ENCODE results near the gene CRIP1. TPM values are rescaled to one million over a fixed set of nuclear protein-coding genes. Genes with fewer than 3 reads are reported as not detected.

CRIP1 gene
- total and polyA plus RNA-seq, 5 donors from 2014 or later = 558 to 2,243 (median 1,172) TPM

DNA sequence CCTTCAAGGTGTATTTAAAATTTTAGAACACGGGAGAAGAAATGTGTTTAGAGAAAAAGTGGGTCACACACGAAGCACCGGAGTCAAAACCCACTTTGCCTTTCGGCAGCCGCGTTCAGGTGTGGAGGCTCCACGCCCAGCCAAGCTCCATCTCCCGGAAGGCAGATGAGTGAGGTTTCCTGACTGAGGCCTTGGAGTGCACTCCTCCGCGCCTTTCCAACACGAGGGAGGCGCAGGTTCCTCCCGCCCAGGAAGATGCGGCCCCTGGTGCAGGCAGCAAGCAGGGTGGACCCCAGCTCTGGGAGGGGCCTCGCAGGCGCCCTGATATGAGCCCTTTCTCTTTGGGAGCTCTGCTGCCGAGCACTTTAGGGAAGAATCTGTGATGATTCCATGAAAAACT lies 44.6 kb upstream of the CRIP1 start:
- Mint-ChIP-seq H3K9me3 (no peaks in the 10 kb centered on the region), H3K4me1 (peaks cover 0 to 4% (median 2%) of the 10 kb centered on the region in 4 donors), H3K4me3 (no peak overlapping the region), H3K27ac (no peak overlapping the region), H3K27me3 (no peaks in the 10 kb centered on the region), H3K36me3 (peaks cover 4% of the 10 kb centered on the region)
- Histone ChIP-seq H3K27me3 (ENCODE audit: control insufficient read depth, insufficient read depth, low read length) (no peaks in the 10 kb centered on the region), H3K4me1 (ENCODE audit: control insufficient read depth, insufficient read depth, low read length, poor library complexity, severe bottlenecking) (no peaks in the 10 kb centered on the region), H3K4me3 (ENCODE audit: low read depth, low read length) (no peak overlapping the region), H3K36me3 (ENCODE audit: control insufficient read depth, insufficient read depth, low read length) (no peaks in the 10 kb centered on the region), H3K9me3 (ENCODE audit: control insufficient read depth in 2 of 2, low read length in 2 of 2) (no peaks in the 10 kb centered on the region), H3K27ac (ENCODE audit: insufficient read depth, low read length, poor library complexity, severe bottlenecking) (no peak overlapping the region)
- no peak for DNase-seq
- no peak for ATAC-seq (ENCODE audit: low read depth in 2 of 2)

DNA sequence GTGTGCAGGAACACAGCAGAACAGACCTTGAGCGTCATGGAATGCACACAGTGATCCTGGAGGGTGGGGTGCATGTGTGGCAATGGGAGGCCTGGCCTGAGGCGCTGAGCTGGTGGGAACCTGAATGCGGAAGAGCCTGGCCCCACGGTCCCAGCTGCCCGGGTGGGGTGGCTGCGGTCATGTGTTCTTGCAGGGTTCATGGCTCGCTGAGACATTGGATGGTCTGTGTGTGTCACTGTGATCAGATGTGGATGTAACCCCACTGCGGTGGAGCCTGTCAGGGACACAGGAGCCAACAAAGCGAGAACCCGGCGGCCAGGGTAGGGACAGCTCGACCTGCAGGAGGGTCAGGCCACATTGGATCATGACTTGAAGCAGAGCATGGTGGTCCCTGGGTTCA lies 43.9 kb upstream of the CRIP1 start:
- Mint-ChIP-seq H3K36me3 (peaks cover 4% of the 10 kb centered on the region), H3K27me3 (no peaks in the 10 kb centered on the region), H3K4me1 (peaks cover 0 to 4% (median 2%) of the 10 kb centered on the region in 4 donors), H3K4me3 (no peak overlapping the region), H3K9me3 (no peaks in the 10 kb centered on the region), H3K27ac (peak overlapping the region in 1 of 3 donors; percentile 31)
- H3K4me1 ChIP-seq (ENCODE audit: control insufficient read depth, insufficient read depth, low read length, poor library complexity, severe bottlenecking) = no peaks in the 10 kb centered on the region
- H3K9me3 ChIP-seq (ENCODE audit: control insufficient read depth in 2 of 2, low read length in 2 of 2) = no peaks in the 10 kb centered on the region
- H3K36me3 ChIP-seq (ENCODE audit: control insufficient read depth, insufficient read depth, low read length) = no peaks in the 10 kb centered on the region
- H3K4me3 ChIP-seq (ENCODE audit: low read depth, low read length) = no peak overlapping the region
- no peak for ATAC-seq (ENCODE audit: low read depth in 2 of 2)
- no peak overlapping the region for H3K27ac ChIP-seq (ENCODE audit: insufficient read depth, low read length, poor library complexity, severe bottlenecking)
- DNase-seq = no peak
- no peaks in the 10 kb centered on the region for H3K27me3 ChIP-seq (ENCODE audit: control insufficient read depth, insufficient read depth, low read length)

DNA sequence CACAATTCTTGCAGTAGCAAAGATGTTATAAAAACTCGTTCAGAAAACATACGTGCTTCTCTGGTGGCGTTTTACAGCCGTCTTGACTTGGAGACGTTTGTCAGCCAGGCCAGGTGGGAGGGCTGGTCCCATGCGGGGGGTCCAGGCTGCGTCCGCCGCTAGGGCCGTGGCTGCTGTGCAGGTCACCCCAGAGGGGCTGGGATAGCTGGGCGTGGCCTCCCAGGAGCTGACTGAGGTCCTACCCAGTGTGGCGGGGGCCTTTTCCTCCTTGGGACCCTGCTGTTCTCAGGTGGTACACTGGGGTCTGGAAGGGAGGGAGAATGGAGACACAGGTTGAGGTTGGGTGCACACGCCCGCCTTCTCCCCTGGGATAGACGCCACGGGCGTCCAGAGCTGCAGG lies 41.8 kb upstream of the CRIP1 start:
- Histone ChIP-seq H3K9me3 (ENCODE audit: control insufficient read depth in 2 of 2, low read length in 2 of 2) (no peaks in the 10 kb centered on the region), H3K27me3 (ENCODE audit: control insufficient read depth, insufficient read depth, low read length) (no peaks in the 10 kb centered on the region), H3K27ac (ENCODE audit: insufficient read depth, low read length, poor library complexity, severe bottlenecking) (no peak overlapping the region), H3K36me3 (ENCODE audit: control insufficient read depth, insufficient read depth, low read length) (no peaks in the 10 kb centered on the region), H3K4me1 (ENCODE audit: control insufficient read depth, insufficient read depth, low read length, poor library complexity, severe bottlenecking) (peaks cover 7% of the 10 kb centered on the region), H3K4me3 (ENCODE audit: low read depth, low read length) (no peak overlapping the region)
- H3K4me3 Mint-ChIP-seq = no peak overlapping the region
- DNase-seq (no peak), ATAC-seq (ENCODE audit: low read depth in 2 of 2) (no peak)
- H3K27ac Mint-ChIP-seq = no peak overlapping the region
- H3K36me3 Mint-ChIP-seq = peaks cover 4% of the 10 kb centered on the region
- no peaks in the 10 kb centered on the region for H3K27me3 Mint-ChIP-seq
- peaks cover 0 to 4% (median 2%) of the 10 kb centered on the region in 4 donors for H3K4me1 Mint-ChIP-seq
- H3K9me3 Mint-ChIP-seq = no peaks in the 10 kb centered on the region

DNA sequence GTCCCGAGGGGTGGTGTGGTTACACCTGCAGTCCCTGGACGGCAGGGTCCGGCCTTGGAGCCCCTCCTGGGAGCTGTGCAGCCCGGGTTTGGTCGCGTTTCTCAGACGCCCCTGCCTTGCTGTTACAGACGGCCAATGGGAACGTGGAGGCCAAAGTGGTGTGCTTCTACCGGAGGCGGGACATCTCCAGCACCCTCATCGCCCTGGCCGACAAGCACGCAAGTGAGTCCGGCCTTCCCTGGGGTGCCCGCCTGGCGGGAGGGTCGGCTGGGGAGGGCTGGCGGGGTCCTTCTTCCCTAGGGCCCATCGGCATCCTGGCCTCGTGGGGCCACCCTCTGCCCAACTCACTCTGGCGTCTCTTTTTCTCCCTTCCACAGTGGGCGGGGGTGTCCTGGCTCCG lies 41.4 kb upstream of the CRIP1 start:
- Histone ChIP-seq H3K4me3 (ENCODE audit: low read depth, low read length) (no peak overlapping the region), H3K27ac (ENCODE audit: insufficient read depth, low read length, poor library complexity, severe bottlenecking) (no peak overlapping the region), H3K27me3 (ENCODE audit: control insufficient read depth, insufficient read depth, low read length) (no peaks in the 10 kb centered on the region), H3K9me3 (ENCODE audit: control insufficient read depth in 2 of 2, low read length in 2 of 2) (no peaks in the 10 kb centered on the region), H3K36me3 (ENCODE audit: control insufficient read depth, insufficient read depth, low read length) (peaks cover 4% of the 10 kb centered on the region), H3K4me1 (ENCODE audit: control insufficient read depth, insufficient read depth, low read length, poor library complexity, severe bottlenecking) (peaks cover 7% of the 10 kb centered on the region)
- no peak overlapping the region for H3K4me3 Mint-ChIP-seq
- peak overlapping the region in 1 of 3 donors; percentile 38 for H3K27ac Mint-ChIP-seq
- no peaks in the 10 kb centered on the region for H3K27me3 Mint-ChIP-seq
- peaks cover 0 to 4% (median 2%) of the 10 kb centered on the region in 4 donors for H3K4me1 Mint-ChIP-seq
- H3K9me3 Mint-ChIP-seq = no peaks in the 10 kb centered on the region
- ATAC-seq (ENCODE audit: low read depth in 2 of 2) (no peak), DNase-seq (no peak)
- peaks cover 4% of the 10 kb centered on the region for H3K36me3 Mint-ChIP-seq

DNA sequence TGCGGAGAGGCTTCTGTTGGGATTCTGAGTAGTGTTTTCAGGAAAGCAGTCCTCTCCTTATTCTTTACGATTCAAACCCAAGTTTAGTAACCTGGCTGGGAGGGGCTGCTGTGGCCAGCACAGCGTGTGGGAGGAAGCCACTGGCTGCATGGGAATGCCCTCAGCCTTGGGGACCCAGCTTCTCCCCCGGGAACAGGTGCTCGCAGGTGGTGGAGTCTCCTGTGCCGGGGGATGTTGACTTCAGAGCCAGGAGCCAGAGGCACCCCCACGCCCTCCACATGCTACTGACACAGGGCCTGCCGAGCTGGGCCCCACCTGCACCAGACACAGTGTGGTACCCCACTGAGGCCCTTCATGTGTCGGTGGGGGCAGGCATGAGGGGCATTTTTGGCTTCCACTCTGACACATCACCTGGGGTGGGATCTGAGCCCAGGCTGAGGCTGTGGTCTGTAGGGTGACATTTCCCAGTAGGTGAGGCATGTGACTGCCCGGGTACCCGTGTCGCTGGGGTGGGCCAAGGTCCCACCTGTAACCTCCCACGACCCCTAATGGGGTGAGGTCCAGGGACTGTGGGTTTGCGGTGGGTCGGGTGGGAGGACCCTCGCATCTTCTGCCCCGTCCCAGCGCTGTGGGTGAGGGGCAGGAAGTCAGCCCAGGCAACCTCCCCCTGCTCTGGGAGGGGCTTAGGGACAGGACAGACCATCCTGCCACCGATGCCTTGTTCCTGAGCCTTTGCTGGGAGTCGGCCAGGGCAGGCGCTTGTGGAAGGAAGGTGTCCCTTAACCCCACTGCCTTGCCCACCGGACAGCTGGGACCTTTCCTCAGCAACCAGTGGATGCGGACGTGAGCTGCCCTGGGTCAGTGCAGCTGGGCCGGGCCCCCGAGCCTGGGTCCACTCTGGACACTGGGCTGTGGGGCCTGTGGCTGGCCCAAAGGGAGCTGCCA lies 40.5 kb upstream of the CRIP1 start:
- H3K9me3 Mint-ChIP-seq = no peaks in the 10 kb centered on the region
- no peaks in the 10 kb centered on the region for H3K27me3 Mint-ChIP-seq
- H3K4me1 ChIP-seq (ENCODE audit: control insufficient read depth, insufficient read depth, low read length, poor library complexity, severe bottlenecking) = peaks cover 7% of the 10 kb centered on the region
- ATAC-seq (ENCODE audit: low read depth in 2 of 2) (no peak), DNase-seq (no peak)
- H3K27me3 ChIP-seq (ENCODE audit: control insufficient read depth, insufficient read depth, low read length) = no peaks in the 10 kb centered on the region
- H3K36me3 Mint-ChIP-seq = peaks cover 4% of the 10 kb centered on the region
- no peak overlapping the region for H3K27ac ChIP-seq (ENCODE audit: insufficient read depth, low read length, poor library complexity, severe bottlenecking)
- H3K27ac Mint-ChIP-seq = peak overlapping the region in 1 of 3 donors; percentile 38
- peaks cover 0 to 4% (median 2%) of the 10 kb centered on the region in 4 donors for H3K4me1 Mint-ChIP-seq
- no peaks in the 10 kb centered on the region for H3K9me3 ChIP-seq (ENCODE audit: control insufficient read depth in 2 of 2, low read length in 2 of 2)
- H3K36me3 ChIP-seq (ENCODE audit: control insufficient read depth, insufficient read depth, low read length) = peaks cover 5% of the 10 kb centered on the region
- H3K4me3 ChIP-seq (ENCODE audit: low read depth, low read length) = no peak overlapping the region
- no peak overlapping the region for H3K4me3 Mint-ChIP-seq

DNA sequence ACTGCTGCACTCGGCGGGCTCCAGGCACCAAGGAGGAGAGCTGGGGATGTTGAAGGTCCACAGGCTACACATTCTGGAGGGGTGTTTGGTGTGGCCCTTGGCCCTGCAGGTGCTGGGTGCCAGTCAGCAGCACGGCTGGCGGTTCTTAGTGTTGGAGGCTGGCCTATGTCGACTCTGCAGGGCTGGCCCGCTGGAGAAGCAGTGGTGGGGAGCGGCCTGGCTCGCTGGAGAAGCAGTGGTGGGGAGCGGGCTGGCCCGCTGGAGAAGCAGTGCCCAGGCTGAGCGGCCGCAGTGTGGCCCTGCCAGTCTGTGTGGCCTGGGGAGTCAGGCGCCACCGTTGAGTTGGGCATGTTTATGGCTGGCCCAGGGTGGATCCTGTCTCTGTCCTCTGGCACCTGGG lies 39.7 kb upstream of the CRIP1 start:
- ATAC-seq (ENCODE audit: low read depth in 2 of 2) = no peak
- no peaks in the 10 kb centered on the region for H3K9me3 Mint-ChIP-seq
- peaks cover 9% of the 10 kb centered on the region for H3K36me3 ChIP-seq (ENCODE audit: control insufficient read depth, insufficient read depth, low read length)

DNA sequence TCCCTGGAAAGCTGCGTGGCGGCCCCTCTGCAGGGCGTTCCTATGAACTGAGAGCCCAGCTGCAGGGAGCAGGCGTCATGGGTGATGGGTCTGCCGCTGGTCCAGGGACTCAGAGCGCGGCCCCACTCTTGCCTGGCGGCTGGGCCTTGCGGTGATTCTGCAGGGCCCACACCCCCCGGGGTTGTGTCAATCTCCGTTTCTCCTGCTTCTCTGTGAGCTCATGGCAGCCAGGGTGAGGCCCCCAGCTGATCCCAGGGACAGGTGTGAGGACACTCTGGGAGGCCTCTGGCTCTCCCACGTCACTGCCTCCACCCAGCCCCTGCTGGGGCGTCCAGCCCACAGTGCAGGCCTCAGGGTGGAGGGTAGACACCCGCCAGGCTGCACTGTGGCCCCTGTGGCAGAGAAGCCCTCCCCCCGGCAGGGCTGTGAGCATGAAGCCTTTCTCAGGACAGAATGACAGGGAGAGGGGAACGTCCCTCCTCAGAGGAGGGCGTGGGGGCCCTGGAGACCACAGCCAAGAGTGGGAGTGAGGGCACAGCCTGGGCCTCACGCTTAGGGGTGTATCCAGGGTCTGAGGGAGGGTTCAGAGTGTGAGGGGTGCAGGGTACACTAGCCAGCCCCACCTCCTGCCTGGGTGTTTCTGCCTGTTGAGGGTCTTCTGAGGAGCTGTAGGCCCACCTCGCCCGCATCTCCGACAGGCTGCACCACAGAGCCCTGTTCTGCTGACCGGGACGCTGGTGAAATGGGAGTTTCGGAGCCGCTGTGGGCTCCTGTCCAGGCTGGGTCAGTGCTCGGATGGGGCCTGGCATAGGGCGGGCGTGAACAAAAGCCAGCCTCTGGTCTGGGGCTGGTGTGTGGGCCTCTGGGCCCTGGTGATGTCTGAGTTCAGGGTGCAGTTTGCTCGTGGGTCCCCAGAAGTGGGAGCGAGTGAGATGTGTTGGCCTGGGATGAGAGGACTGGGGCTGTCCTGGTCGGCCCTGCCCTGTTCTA lies 38.7 kb upstream of the CRIP1 start:
- H3K27ac ChIP-seq (ENCODE audit: insufficient read depth, low read length, poor library complexity, severe bottlenecking) = no peak overlapping the region
- peaks cover 7% of the 10 kb centered on the region for H3K4me1 ChIP-seq (ENCODE audit: control insufficient read depth, insufficient read depth, low read length, poor library complexity, severe bottlenecking)
- DNase-seq (no peak), ATAC-seq (ENCODE audit: low read depth in 2 of 2) (no peak)
- no peak overlapping the region for H3K4me3 Mint-ChIP-seq
- no peaks in the 10 kb centered on the region for H3K27me3 Mint-ChIP-seq
- peaks cover 5% of the 10 kb centered on the region for H3K36me3 Mint-ChIP-seq
- H3K27ac Mint-ChIP-seq = no peak overlapping the region
- peaks cover 14% of the 10 kb centered on the region for H3K36me3 ChIP-seq (ENCODE audit: control insufficient read depth, insufficient read depth, low read length)
- no peaks in the 10 kb centered on the region for H3K27me3 ChIP-seq (ENCODE audit: control insufficient read depth, insufficient read depth, low read length)
- no peaks in the 10 kb centered on the region for H3K9me3 Mint-ChIP-seq
- H3K9me3 ChIP-seq (ENCODE audit: control insufficient read depth in 2 of 2, low read length in 2 of 2) = no peaks in the 10 kb centered on the region
- H3K4me3 ChIP-seq (ENCODE audit: low read depth, low read length) = no peak overlapping the region
- H3K4me1 Mint-ChIP-seq = peaks cover 0 to 2% (median under 1%) of the 10 kb centered on the region in 4 donors

More for the DNA sequence above, 39.7 kb upstream of the CRIP1 start:
- Histone ChIP-seq H3K27me3 (ENCODE audit: control insufficient read depth, insufficient read depth, low read length) (no peaks in the 10 kb centered on the region), H3K9me3 (ENCODE audit: control insufficient read depth in 2 of 2, low read length in 2 of 2) (no peaks in the 10 kb centered on the region), H3K4me3 (ENCODE audit: low read depth, low read length) (no peak overlapping the region), H3K27ac (ENCODE audit: insufficient read depth, low read length, poor library complexity, severe bottlenecking) (no peak overlapping the region), H3K4me1 (ENCODE audit: control insufficient read depth, insufficient read depth, low read length, poor library complexity, severe bottlenecking) (peaks cover 7% of the 10 kb centered on the region)
- H3K36me3 Mint-ChIP-seq = peaks cover 4% of the 10 kb centered on the region
- peaks cover 0 to under 1% (median under 1%) of the 10 kb centered on the region in 4 donors for H3K4me1 Mint-ChIP-seq
- H3K27me3 Mint-ChIP-seq = no peaks in the 10 kb centered on the region
- H3K27ac Mint-ChIP-seq = no peak overlapping the region
- DNase-seq = no peak
- no peak overlapping the region for H3K4me3 Mint-ChIP-seq

All from CD4-positive, CD25-positive, alpha-beta regulatory T cell (primary cell).